Osteocyte (in vitro differentiated cells): ENCODE data around the gene CRLF3. TPM values are rescaled to one million over a fixed set of nuclear protein-coding genes. Genes with fewer than 3 reads are reported as not detected.
"Not testable (repeated sequence)": the region's sequence is repeated elsewhere in the genome, so short reads cannot be mapped to it uniquely, and the experiment has no call there.

Experiments used
- DNase-seq: peaks from one replicate; pipeline ENCODE4 v3.0.0; 2021; ENCODE audit warnings: mixed read lengths; ENCODE audit not compliant: unreplicated experiment; ENCODE audit errors: extremely low spot score
- H3K27ac Mint-ChIP-seq: one replicate; pipeline ENCODE4 v1.8.0; 2021; ENCODE audit warnings: mild to moderate bottlenecking, mixed read lengths; ENCODE audit not compliant: unreplicated experiment
- H3K27me3 Mint-ChIP-seq: one replicate; pipeline ENCODE4 v1.8.0; 2021; ENCODE audit warnings: mixed read lengths; ENCODE audit not compliant: unreplicated experiment
- H3K36me3 Mint-ChIP-seq: one replicate; pipeline ENCODE4 v1.8.0; 2021; ENCODE audit warnings: mixed read lengths; ENCODE audit not compliant: unreplicated experiment
- H3K4me1 Mint-ChIP-seq: one replicate; pipeline ENCODE4 v1.8.0; 2021; ENCODE audit warnings: mixed read lengths; ENCODE audit not compliant: unreplicated experiment
- H3K4me3 Mint-ChIP-seq: one replicate; pipeline ENCODE4 v1.8.0; 2021; ENCODE audit warnings: mild to moderate bottlenecking, moderate library complexity, mixed read lengths; ENCODE audit not compliant: unreplicated experiment
- H3K9me3 Mint-ChIP-seq: one replicate; pipeline ENCODE4 v1.8.0; 2021; ENCODE audit warnings: mixed read lengths; ENCODE audit not compliant: unreplicated experiment
- CTCF ChIP-seq: fragments of 200-600 bp; sonication (generic); IDR thresholded peaks from 2 replicates; pipeline ENCODE4 v1.5.0; 2021; ENCODE audit warnings: antibody characterized with exemption, mild to moderate bottlenecking, moderate library complexity
- total RNA-seq: library from RNA; stranded (reverse); gene quantifications from 2 replicates; pipeline ENCODE4 v1.2.1, GENCODE V29; 2021

CRLF3 gene
- total RNA-seq, 1 donor from 2014 or later: 8.6 TPM

GRCh38 chr17:30831257-30831656 is 6.8 kb upstream of the CRLF3 start:
- TF ChIP-seq CTCF: no peak
- no peak for DNase-seq
- Mint-ChIP-seq H3K4me1 (peaks cover 24% of the 10 kb centered on the region), H3K4me3 (peak overlapping the region; percentile 98), H3K36me3 (no peaks in the 10 kb centered on the region), H3K27me3 (no peaks in the 10 kb centered on the region), H3K9me3 (no peaks in the 10 kb centered on the region), H3K27ac (peak overlapping the region; percentile 87)

GRCh38 chr17:30829022-30829421 is 4.5 kb upstream of the CRLF3 start:
- no peak overlapping the region for H3K27ac Mint-ChIP-seq
- no peak overlapping the region for H3K4me3 Mint-ChIP-seq
- no peaks in the 10 kb centered on the region for H3K36me3 Mint-ChIP-seq
- no peaks in the 10 kb centered on the region for H3K27me3 Mint-ChIP-seq
- peaks cover 26% of the 10 kb centered on the region for H3K4me1 Mint-ChIP-seq
- no peaks in the 10 kb centered on the region for H3K9me3 Mint-ChIP-seq
- TF ChIP-seq CTCF: no peak
- DNase-seq: no peak

- no peaks in the 10 kb centered on the region for H3K36me3 Mint-ChIP-seq
- H3K9me3 Mint-ChIP-seq: no peaks in the 10 kb centered on the region
- TF ChIP-seq CTCF: no peak
- H3K27ac Mint-ChIP-seq: no peak overlapping the region
- no peak overlapping the region for H3K4me3 Mint-ChIP-seq
- no peaks in the 10 kb centered on the region for H3K27me3 Mint-ChIP-seq
- no peak for DNase-seq
- H3K4me1 Mint-ChIP-seq: peaks cover 28% of the 10 kb centered on the region
Measured at GRCh38 chr17:30827082-30827481, 2.6 kb upstream of the CRLF3 start.

GRCh38 chr17:30824002-30824355 is 513 bp downstream of the CRLF3 start:
- H3K27ac Mint-ChIP-seq: peak overlapping the region; percentile 94
- no peaks in the 10 kb centered on the region for H3K9me3 Mint-ChIP-seq
- DNase-seq: no peak
- H3K36me3 Mint-ChIP-seq: no peaks in the 10 kb centered on the region
- TF ChIP-seq CTCF: no peak
- H3K4me3 Mint-ChIP-seq: peak overlapping the region; percentile 94
- H3K27me3 Mint-ChIP-seq: no peaks in the 10 kb centered on the region
- H3K4me1 Mint-ChIP-seq: peaks cover 24% of the 10 kb centered on the region

GRCh38 chr17:30823421-30823820 is 1.1 kb downstream of the CRLF3 start:
- no peak for DNase-seq
- Mint-ChIP-seq H3K4me3 (peak overlapping the region; percentile 94), H3K36me3 (no peaks in the 10 kb centered on the region), H3K9me3 (no peaks in the 10 kb centered on the region), H3K4me1 (peaks cover 24% of the 10 kb centered on the region), H3K27ac (peak overlapping the region; percentile 94), H3K27me3 (no peaks in the 10 kb centered on the region)
- no peak for TF ChIP-seq CTCF

GRCh38 chr17:30822919-30823318 is 1.6 kb downstream of the CRLF3 start:
- not testable (repeated sequence) for H3K27me3 Mint-ChIP-seq, H3K9me3 Mint-ChIP-seq, H3K4me3 Mint-ChIP-seq, H3K27ac Mint-ChIP-seq, DNase-seq, H3K36me3 Mint-ChIP-seq
- peaks cover 24% of the 10 kb centered on the region for H3K4me1 Mint-ChIP-seq
